Measurements from ENCODE around the gene DNAJC22. TPM values are rescaled to one million over a fixed set of nuclear protein-coding genes. Genes with fewer than 3 reads are reported as not detected.
"Not testable (repeated sequence)": the region's sequence is repeated elsewhere in the genome, so short reads cannot be mapped to it uniquely, and the experiment has no call there.

Gene DNAJC22
- total RNA-seq, result 3.1 and 18.8 TPM in 2 replicates

GRCh38 chr12:49346659-49347310 lies at the start of gene DNAJC22:
Gene DNAJC22 (plus strand): TSS chr12:49346888. CDS start chr12:49348873, 1,985 bp downstream.
- no peak for DNase-seq (ENCODE audit: low read depth)

GRCh38 chr12:49297695-49298060 lies 49.0 kb upstream of the DNAJC22 start:
- DNase-seq (ENCODE audit: low read depth), result no peak

- DNase-seq (ENCODE audit: low read depth), result no peak
Measured at GRCh38 chr12:49298160-49298559, 48.5 kb upstream of the DNAJC22 start.

- DNase-seq (ENCODE audit: low read depth), result no peak
Measured at GRCh38 chr12:49301760-49302159, 44.9 kb upstream of the DNAJC22 start.

GRCh38 chr12:49304161-49304560 lies 42.5 kb upstream of the DNAJC22 start:
- no peak for DNase-seq (ENCODE audit: low read depth)

GRCh38 chr12:49305762-49306510 lies 40.8 kb upstream of the DNAJC22 start:
- DNase-seq (ENCODE audit: low read depth), result no peak

GRCh38 chr12:49309386-49309785 lies 37.3 kb upstream of the DNAJC22 start:
- no peak for DNase-seq (ENCODE audit: low read depth)

- DNase-seq (ENCODE audit: low read depth), result not testable (repeated sequence)
Measured at GRCh38 chr12:49310451-49311000, 36.2 kb upstream of the DNAJC22 start.

- no peak for DNase-seq (ENCODE audit: low read depth)
Measured at GRCh38 chr12:49314811-49315210, 31.9 kb upstream of the DNAJC22 start.

- DNase-seq (ENCODE audit: low read depth), result not testable (repeated sequence)
Measured at GRCh38 chr12:49317118-49317517, 29.6 kb upstream of the DNAJC22 start.

- not testable (repeated sequence) for DNase-seq (ENCODE audit: low read depth)
Measured at GRCh38 chr12:49320411-49321103, 26.1 kb upstream of the DNAJC22 start.

GRCh38 chr12:49322367-49322707 lies 24.4 kb upstream of the DNAJC22 start:
- DNase-seq (ENCODE audit: low read depth), result no peak

- DNase-seq (ENCODE audit: low read depth), result peak; percentile 96
Measured at GRCh38 chr12:49322708-49323523, 23.8 kb upstream of the DNAJC22 start, which contains the start of gene TROAP. Gene TROAP (plus strand): TSS chr12:49323255. CDS start chr12:49323609, 354 bp downstream.

- no peak for DNase-seq (ENCODE audit: low read depth)
Measured at GRCh38 chr12:49323524-49324097, 23.1 kb upstream of the DNAJC22 start.

GRCh38 chr12:49325606-49326005 lies 21.1 kb upstream of the DNAJC22 start:
- DNase-seq (ENCODE audit: low read depth), result no peak

GRCh38 chr12:49327368-49327767 lies 19.3 kb upstream of the DNAJC22 start:
- no peak for DNase-seq (ENCODE audit: low read depth)

- no peak for DNase-seq (ENCODE audit: low read depth)
Measured at GRCh38 chr12:49327887-49328286, 18.8 kb upstream of the DNAJC22 start.

GRCh38 chr12:49328816-49329215 lies 17.9 kb upstream of the DNAJC22 start:
- no peak for DNase-seq (ENCODE audit: low read depth)

GRCh38 chr12:49330032-49330619 lies 16.6 kb upstream of the DNAJC22 start:
- no peak for DNase-seq (ENCODE audit: low read depth)

- DNase-seq (ENCODE audit: low read depth), result no peak
Measured at GRCh38 chr12:49330631-49331379, 15.9 kb upstream of the DNAJC22 start.
